Activated CD8-positive, alpha-beta T cell treated with anti-CD3 and anti-CD28 coated beads for 36 hours (primary cell): ENCODE results near the gene SAP25. TPM values are rescaled to one million over a fixed set of nuclear protein-coding genes. Genes with fewer than 3 reads are reported as not detected.
"Not testable (repeated sequence)": the region's sequence is repeated elsewhere in the genome, so short reads cannot be mapped to it uniquely, and the experiment has no call there.

Source experiments
- ATAC-seq: fragments of 200-7000 bp; cut with Tn5 transposase; one replicate; pipeline ENCODE4 v1.10.0; 2021; ENCODE audit warnings: mild to moderate bottlenecking, moderate library complexity
- CTCF ChIA-PET: fragments of 350-600 bp; sonication (Branson Sonifier 250); formaldehyde crosslinking; loops from one replicate; lab custom pipeline; 2021; ENCODE audit warnings: antibody characterized with exemption; lab: Charles Lee
- POLR2A ChIA-PET: fragments of 350-600 bp; sonication (Branson Sonifier 250); formaldehyde crosslinking; loops from one replicate; lab custom pipeline; 2021; ENCODE audit warnings: antibody characterized with exemption; lab: Charles Lee
- DNase-seq: peaks from one replicate; pipeline ENCODE4 v3.0.0-alpha.2; 2020
- H3K27ac Mint-ChIP-seq: one replicate; pipeline ENCODE4 v1.8.0; 2021; ENCODE audit warnings: mild to moderate bottlenecking, mixed read lengths
- H3K27me3 Mint-ChIP-seq: one replicate; pipeline ENCODE4 v1.8.0; 2021; ENCODE audit warnings: mixed read lengths
- H3K36me3 Mint-ChIP-seq: one replicate; pipeline ENCODE4 v1.8.0; 2021; ENCODE audit warnings: low read depth, mixed read lengths
- H3K4me1 Mint-ChIP-seq: one replicate; pipeline ENCODE4 v1.8.0; 2021; ENCODE audit warnings: low read depth, mixed read lengths
- H3K4me3 Mint-ChIP-seq: one replicate; pipeline ENCODE4 v1.8.0; 2021; ENCODE audit warnings: mild to moderate bottlenecking, moderate library complexity, mixed read lengths
- H3K9me3 Mint-ChIP-seq: one replicate; pipeline ENCODE4 v1.8.0; 2021; ENCODE audit warnings: mixed read lengths
- CTCF ChIP-seq: fragments of 200-600 bp; IDR thresholded peaks from one replicate; pipeline ENCODE4 v1.8.0; 2022; ENCODE audit warnings: antibody characterized with exemption, mild to moderate bottlenecking
- intact Hi-C: fragments of 100-400 bp; cut with micrococcal nuclease; formaldehyde crosslinking; loops from one replicate; pipeline ENCODE4 v1.10.0; 2022
- total RNA-seq, 2 experiments: library from RNA; stranded (reverse); gene quantifications; one replicate each; pipeline ENCODE4 v1.2.3, GENCODE V29; 2021

SAP25 gene
- total RNA-seq, 2 experiments from 2014 or later, result 9.9 to 12.8 TPM

- DNase-seq, result no peak
- TF ChIP-seq CTCF, result no peak
- CTCF ChIA-PET, result interaction anchor here (0.7 to 1.2 kb wide), 2 partner anchors 27 to 51 kb away, joined by 3 to 5 read pairs; no protein-coding TSS in a partner anchor
Measured at GRCh38 chr7:100532165-100533022, 41.3 kb downstream of the SAP25 start.

GRCh38 chr7:100528108-100528866, 45.4 kb downstream of the SAP25 start:
- DNase-seq, H3K27me3 Mint-ChIP-seq, H3K27ac Mint-ChIP-seq, intact Hi-C loops, H3K9me3 Mint-ChIP-seq, H3K36me3 Mint-ChIP-seq, H3K4me3 Mint-ChIP-seq, ATAC-seq: not testable (repeated sequence)
- ChIA-PET POLR2A (interaction anchor here (1.1 to 1.7 kb wide), 2 partner anchors 11 to 18 kb away, joined by 3 to 4 read pairs; partner anchors contain the start of gene AGFG2), CTCF (interaction anchor here (0.8 to 1.6 kb wide), 5 partner anchors 9 to 58 kb away, joined by 3 to 11 read pairs (median 3); partner anchors contain the start of gene AGFG2)
- peaks cover 12% of the 10 kb centered on the region for H3K4me1 Mint-ChIP-seq

More at GRCh38 chr7:100532165-100533022, 41.3 kb downstream of the SAP25 start:
- no peaks in the 10 kb centered on the region for H3K27me3 Mint-ChIP-seq
- peaks cover 8% of the 10 kb centered on the region for H3K4me1 Mint-ChIP-seq
- H3K9me3 Mint-ChIP-seq, result no peaks in the 10 kb centered on the region
- no peak for ATAC-seq
- POLR2A ChIA-PET, result interaction anchor here (1.3 kb wide), 1 partner anchor 27 kb away, joined by 3 read pairs; no protein-coding TSS in a partner anchor
- intact Hi-C loops, result no loop called here
- H3K36me3 Mint-ChIP-seq, result no peaks in the 10 kb centered on the region
- H3K27ac Mint-ChIP-seq, result no peak overlapping the region
- no peak overlapping the region for H3K4me3 Mint-ChIP-seq

GRCh38 chr7:100523192-100523591, 50.5 kb downstream of the SAP25 start:
- CTCF ChIA-PET, H3K27ac Mint-ChIP-seq, H3K9me3 Mint-ChIP-seq, H3K27me3 Mint-ChIP-seq, intact Hi-C loops, H3K4me3 Mint-ChIP-seq, ATAC-seq, H3K36me3 Mint-ChIP-seq, POLR2A ChIA-PET, DNase-seq: not testable (repeated sequence)
- H3K4me1 Mint-ChIP-seq, result peaks cover 13% of the 10 kb centered on the region

Other genes starting within 250 kb of the SAP25 start
- 10 to 100 TPM; 43.7 to 46.8 TPM for gene PILRB, start 215.8 kb downstream of the SAP25 start, total RNA-seq
- gene PILRA, start 200.4 kb downstream of the SAP25 start, total RNA-seq, result 1 to 10 TPM; 5.8 to 6.6 TPM
- 1 to 10 TPM; 2.5 to 3.6 TPM for gene ZCWPW1, start 145.2 kb downstream of the SAP25 start, total RNA-seq
- gene MEPCE, start 144.1 kb downstream of the SAP25 start, total RNA-seq, result 10 to 100 TPM; 38.3 to 38.8 TPM
- 10 to 100 TPM; 63.4 to 67.8 TPM for gene PPP1R35, start 137.4 kb downstream of the SAP25 start, total RNA-seq
- 1 to 10 TPM; 3.7 to 4.6 TPM for gene SPACDR, start 109.6 kb downstream of the SAP25 start, total RNA-seq
- gene TSC22D4, start 94.7 kb downstream of the SAP25 start, total RNA-seq, result 10 to 100 TPM; 92.6 to 94.2 TPM
- gene NYAP1, start 90.0 kb downstream of the SAP25 start, total RNA-seq, result under 1 TPM; 0.32 to 0.38 TPM
- 10 to 100 TPM; 45.6 to 45.8 TPM for gene AGFG2, start 34.7 kb downstream of the SAP25 start, total RNA-seq
- gene LRCH4, start 12.2 kb upstream of the SAP25 start, total RNA-seq, result 10 to 100 TPM; 77.7 to 78.7 TPM
- gene FBXO24, start 12.4 kb upstream of the SAP25 start, total RNA-seq, result 1 to 10 TPM; 1.4 to 1.5 TPM
- 1 to 10 TPM; 3.9 to 4.6 TPM for gene PCOLCE, start 28.5 kb upstream of the SAP25 start, total RNA-seq
- 10 to 100 TPM in 1 of 2 experiments, 1 to 10 TPM in 1; 9.6 to 10.5 TPM for gene MOSPD3, start 38.6 kb upstream of the SAP25 start, total RNA-seq
- 10 to 100 TPM; 11.3 to 11.9 TPM for gene TFR2, start 67.7 kb upstream of the SAP25 start, total RNA-seq
- gene ACTL6B, start 82.5 kb upstream of the SAP25 start, total RNA-seq, result not detected
- gene GNB2, start 99.8 kb upstream of the SAP25 start, total RNA-seq, result 100 to 1,000 TPM; 192 TPM
- gene GIGYF1, start 120.3 kb upstream of the SAP25 start, total RNA-seq, result 10 to 100 TPM; 36.9 to 41.5 TPM
- gene POP7, start 132.2 kb upstream of the SAP25 start, total RNA-seq, result 10 to 100 TPM; 47.4 to 48.1 TPM
- gene EPO, start 146.6 kb upstream of the SAP25 start, total RNA-seq, result not detected
- gene ZAN, start 159.7 kb upstream of the SAP25 start, total RNA-seq, result not detected